Inflammatory macrophage treated with lipopolysaccharide for 1 hour (primary cell): ENCODE measurements around the gene SPRTN.
A peak's percentile ranks its signal among the peaks of the same experiment; 100 is the strongest.
"Not testable (repeated sequence)": the region's sequence is repeated elsewhere in the genome, so short reads cannot be mapped to it uniquely, and the experiment has no call there.

Experiments used
- DNase-seq, 2 donors: peaks; one replicate each; pipeline ENCODE4 v3.0.0-alpha.2; 2020 to 2022

The SPRTN gene

GRCh38 chr1:231337043-231337471 lies 1.0 kb upstream of the SPRTN start:
- peak in 1 of 2 donors; percentile 6 for DNase-seq

DNA sequence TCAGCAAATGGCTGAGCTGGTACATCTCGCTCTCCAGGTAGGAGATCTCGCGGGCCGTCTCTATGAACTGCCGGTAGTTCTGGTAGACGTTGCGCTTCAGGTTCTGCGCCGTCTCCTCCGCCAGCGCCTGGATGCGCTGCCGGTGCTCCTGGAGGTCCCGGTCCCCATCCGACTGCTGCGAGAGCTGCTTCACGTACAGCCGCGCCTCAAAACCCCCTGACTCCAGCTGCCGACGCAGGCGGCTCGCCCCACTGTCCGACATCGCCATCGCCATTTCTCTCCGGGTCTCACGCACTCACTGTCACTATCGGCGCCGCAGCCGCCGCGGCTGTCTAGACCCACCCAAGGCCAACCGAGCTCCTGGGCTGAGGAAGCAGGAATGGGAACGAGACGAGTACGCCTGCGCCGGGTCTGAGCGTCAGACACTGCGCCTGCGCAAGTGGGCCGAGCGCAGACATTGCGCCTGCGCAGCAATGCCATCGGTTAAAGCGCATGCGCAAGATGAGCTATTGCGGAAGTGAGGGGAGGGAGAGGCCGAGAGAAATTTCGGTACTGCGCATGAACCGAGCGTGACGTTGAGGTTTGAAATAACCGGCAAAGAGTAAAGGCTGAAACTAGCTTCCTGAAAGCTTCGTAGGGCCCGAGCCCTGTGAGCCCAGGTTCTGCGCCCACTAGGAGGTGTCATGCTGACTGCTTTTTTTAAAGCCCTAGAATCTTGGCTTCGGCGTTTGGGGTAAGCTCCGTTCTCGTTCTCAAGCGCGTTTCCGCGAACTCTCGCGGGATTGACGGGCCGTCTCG lies 422 bp upstream of the SPRTN start, which contains the start of gene EXOC8:
Gene EXOC8 (minus strand): TSS at position 381 of the 798 bp plus-strand sequence. CDS start 107 bp downstream, at position 274.
- peak; percentile 95 to 100 for DNase-seq

GRCh38 chr1:231340328-231341013 lies 2.4 kb downstream of the SPRTN start:
- DNase-seq: no peak

- DNase-seq: no peak
Measured at GRCh38 chr1:231347961-231348360, 9.9 kb downstream of the SPRTN start.

- no peak for DNase-seq
Measured at GRCh38 chr1:231348442-231348841, 10.3 kb downstream of the SPRTN start.

GRCh38 chr1:231348856-231349255 lies 10.8 kb downstream of the SPRTN start:
- DNase-seq: not testable (repeated sequence)

DNA sequence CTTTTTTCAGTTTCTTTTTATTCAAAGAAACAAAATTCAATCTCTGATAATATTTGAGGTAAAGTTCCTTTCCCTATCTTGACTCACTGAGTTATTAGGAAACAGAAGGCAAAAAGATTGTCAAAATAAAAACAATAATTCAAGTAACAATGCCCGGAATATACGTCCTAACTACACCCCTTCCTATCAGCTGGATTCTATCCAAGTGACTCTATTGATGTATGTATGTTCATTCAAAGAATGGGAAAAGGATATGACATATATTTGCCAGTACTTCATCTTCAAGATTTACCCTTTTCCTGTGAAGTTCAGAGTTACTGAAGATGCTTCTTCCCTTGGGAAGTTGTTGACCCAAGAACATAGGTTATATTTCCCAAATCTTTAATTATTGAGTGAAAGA lies 13.7 kb downstream of the SPRTN start:
- no peak for DNase-seq

GRCh38 chr1:231353086-231353485 lies 15.0 kb downstream of the SPRTN start:
- no peak for DNase-seq

DNA sequence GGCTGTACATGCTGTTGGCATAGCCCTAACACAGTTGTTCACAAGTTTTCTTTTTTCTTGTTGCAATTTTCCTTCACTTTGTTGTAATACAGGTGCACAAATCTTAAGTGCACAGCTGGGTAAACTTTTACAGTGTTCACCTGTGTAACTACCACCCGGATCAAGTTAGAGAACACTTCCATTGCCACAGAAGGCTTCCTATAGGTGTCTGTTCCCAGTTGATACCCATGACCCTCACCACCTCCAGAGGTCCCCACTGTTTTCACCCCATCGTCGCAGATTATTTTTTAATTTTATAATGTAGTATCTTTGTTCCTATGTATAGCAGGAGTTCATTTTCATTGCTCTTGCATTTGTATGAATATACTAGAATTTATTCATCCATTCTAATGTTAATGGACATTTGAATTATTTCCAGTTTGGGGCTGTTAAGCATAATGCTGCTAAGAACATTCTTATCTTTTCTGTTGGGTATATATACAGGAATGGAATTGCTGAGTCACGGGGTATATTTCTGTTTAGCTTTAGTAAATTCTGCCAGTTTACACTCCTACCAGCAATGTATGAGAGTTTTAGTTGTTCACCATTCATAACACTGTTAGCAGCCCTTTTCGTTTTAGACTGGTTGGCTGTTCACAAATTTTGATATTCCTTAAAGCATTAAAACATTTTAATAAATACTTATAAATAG lies 16.4 kb downstream of the SPRTN start:
- no peak for DNase-seq

DNA sequence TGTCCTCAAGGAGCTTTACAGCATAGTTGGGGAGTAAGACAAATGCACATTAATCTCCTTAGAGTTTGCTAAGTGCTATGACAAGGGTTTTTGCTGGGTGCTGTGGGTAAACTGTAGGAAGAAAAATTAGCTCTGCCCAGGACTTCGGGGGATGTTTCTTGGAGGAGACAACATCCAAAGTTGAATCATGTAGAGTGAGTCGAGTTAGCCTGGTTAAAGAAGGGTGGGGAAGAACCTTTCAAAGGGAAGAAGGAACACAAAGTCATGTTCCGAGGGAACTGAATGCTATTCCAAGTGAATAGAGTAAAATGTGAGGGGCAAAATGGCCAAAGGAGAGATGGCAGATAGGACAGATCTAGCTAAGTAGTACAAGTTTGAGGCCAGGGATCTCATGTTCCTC lies 17.1 kb downstream of the SPRTN start:
- no peak for DNase-seq

GRCh38 chr1:231357187-231357772 lies 19.2 kb downstream of the SPRTN start:
- no peak for DNase-seq

DNA sequence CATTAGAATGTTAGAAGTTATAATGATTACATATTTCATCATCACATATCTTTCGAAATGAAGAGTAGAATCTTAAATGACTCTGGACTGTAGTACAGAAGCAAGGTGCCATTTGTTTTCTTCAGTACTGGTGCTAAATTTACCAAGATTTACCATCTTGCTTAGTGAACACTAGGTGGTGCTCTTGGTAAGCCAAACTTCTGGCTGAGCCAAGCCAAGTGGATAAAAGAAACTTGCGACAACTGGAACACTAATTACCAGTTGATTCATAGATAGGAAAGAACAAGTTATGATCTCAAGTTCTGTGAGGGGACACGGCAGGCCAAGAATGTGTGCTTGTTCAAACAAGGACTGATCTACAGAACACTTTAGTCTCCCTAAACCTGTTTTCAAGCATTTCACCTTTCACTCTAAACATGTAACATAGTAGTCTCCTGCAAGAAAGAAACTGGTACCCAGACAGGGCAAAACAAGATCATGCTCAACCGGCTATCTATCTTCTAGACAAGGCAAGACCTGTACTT lies 19.8 kb downstream of the SPRTN start:
- peak; percentile 50 to 69 for DNase-seq

DNA sequence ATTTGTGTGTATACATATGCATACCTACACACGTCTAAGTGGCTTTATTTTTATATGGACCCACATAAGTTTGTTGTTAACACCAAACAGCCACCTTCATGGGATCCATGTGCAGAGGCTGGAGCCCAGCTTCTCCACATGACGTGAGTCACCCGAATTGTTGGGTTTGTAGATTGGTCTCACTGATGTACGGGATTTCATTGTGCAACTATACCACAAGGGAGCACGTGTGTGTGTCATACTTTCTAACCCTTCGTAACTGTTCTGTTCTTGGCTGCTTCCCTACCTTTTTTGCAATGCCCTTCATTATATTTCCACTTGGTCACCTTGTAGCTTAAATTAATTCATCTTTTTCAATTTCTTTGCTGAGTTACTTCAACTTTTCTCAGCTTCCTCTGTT lies 21.0 kb downstream of the SPRTN start:
- peak; percentile 72 to 82 for DNase-seq

- no peak for DNase-seq
Measured at GRCh38 chr1:231362325-231362724, 24.2 kb downstream of the SPRTN start.

GRCh38 chr1:231363624-231364023 lies 25.5 kb downstream of the SPRTN start:
- DNase-seq: no peak

GRCh38 chr1:231364192-231364591 lies 26.1 kb downstream of the SPRTN start:
- no peak for DNase-seq

GRCh38 chr1:231369282-231369681 lies 31.2 kb downstream of the SPRTN start:
- DNase-seq: no peak

- no peak for DNase-seq
Measured at GRCh38 chr1:231372501-231372900, 34.4 kb downstream of the SPRTN start.

DNA sequence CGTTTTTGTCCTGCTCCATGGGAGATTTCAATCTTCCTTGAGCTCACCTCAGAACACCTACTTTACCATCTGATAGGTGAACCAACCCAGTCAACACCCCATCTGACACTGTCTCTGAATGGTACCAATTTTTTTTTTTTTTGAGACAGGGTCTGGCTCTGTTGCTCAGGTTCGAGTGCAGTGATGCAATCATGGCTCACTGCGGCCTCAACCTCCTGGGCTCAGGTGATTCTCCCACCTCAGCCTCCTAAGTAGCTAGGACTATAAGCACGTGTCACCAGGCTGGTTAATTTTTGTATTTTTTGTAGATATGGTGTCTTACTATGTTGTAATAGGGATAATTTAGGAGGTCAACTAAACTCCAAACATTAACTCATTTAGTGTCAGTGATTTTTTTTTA lies 36.3 kb downstream of the SPRTN start:
- DNase-seq: no peak

- DNase-seq: no peak
Measured at GRCh38 chr1:231376101-231376500, 38.0 kb downstream of the SPRTN start.

DNA sequence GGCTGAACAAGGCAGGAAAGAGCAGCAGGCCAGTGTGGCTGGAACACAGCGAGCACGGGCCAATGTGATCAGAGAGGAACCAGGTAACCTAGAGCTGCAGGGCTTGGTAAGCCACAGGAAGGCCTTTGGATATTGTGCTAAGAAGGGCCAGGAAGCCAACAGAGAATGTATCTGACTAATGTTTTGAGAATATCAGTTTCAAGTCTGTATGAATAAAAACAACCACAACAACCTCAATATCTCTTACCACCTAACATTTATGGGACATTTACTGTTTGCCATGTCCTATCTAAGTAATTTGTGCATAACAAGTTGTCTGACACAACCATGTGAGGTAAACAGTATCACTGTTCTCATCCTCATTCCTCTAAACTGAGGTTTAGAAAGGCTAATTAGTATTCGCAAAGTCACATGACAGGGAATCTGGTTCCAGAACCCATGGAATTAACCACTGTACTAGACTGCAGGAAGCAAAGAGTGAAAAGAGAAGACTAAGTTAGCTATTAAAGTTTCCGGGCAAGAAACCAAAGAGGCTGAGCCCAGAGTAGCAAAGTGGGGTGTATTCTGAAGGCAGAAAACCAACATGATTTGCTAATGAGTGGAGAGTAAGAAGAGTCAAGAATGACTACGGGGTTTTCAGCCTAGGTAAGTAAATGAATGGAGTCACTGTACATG lies 38.9 kb downstream of the SPRTN start:
- DNase-seq: no peak

GRCh38 chr1:231381729-231382128 lies 43.6 kb downstream of the SPRTN start:
- DNase-seq: no peak
